A673 (cell line): Measurements from ENCODE around the gene CYTH3.

Source experiments
- CTCF ChIP-seq: fragments of 300-800, 200-600 bp; sonication (generic); conservative IDR thresholded peaks from 2 replicates; pipeline ENCODE4 v1.5.1; 2017; ENCODE audit warnings: low read depth, mild to moderate bottlenecking, antibody characterized with exemption, low read length, moderate library complexity, mixed read lengths
- EZH2 ChIP-seq: fragments of 200-600 bp; sonication (generic); IDR thresholded peaks from 2 replicates; pipeline ENCODE4 v1.6.1; 2017; ENCODE audit warnings: borderline replicate concordance, low read depth, mild to moderate bottlenecking, mixed read lengths, antibody characterized with exemption, low read length; ENCODE audit not compliant: poor library complexity, severe bottlenecking

- no peak for TF ChIP-seq CTCF
- no peak for TF ChIP-seq EZH2
Measured at GRCh38 chr7:6142871-6143380, 129.5 kb downstream of the CYTH3 start.
